GM19452 (cell line): ENCODE measurements around the gene TMOD3.
A peak's percentile ranks its signal among the peaks of the same experiment; 100 is the strongest.

Experiments used
- ATAC-seq: cut with Tn5 transposase; IDR thresholded peaks from one replicate; pipeline ENCODE4 v1.9.1; 2021; ENCODE audit not compliant: unreplicated experiment

TMOD3 gene

GRCh38 chr15:51907136-51907862 lies 77.8 kb downstream of the TMOD3 start:
- no peak for ATAC-seq

- no peak for ATAC-seq
Observed at GRCh38 chr15:51908316-51908715, 78.9 kb downstream of the TMOD3 start.

GRCh38 chr15:51909584-51909983 lies 80.1 kb downstream of the TMOD3 start:
- no peak for ATAC-seq

- no peak for ATAC-seq
Observed at GRCh38 chr15:51912528-51912927, 83.1 kb downstream of the TMOD3 start.

GRCh38 chr15:51917493-51917892 lies 88.0 kb downstream of the TMOD3 start:
- no peak for ATAC-seq

GRCh38 chr15:51924156-51925068 lies 95.0 kb downstream of the TMOD3 start:
- no peak for ATAC-seq

GRCh38 chr15:51926809-51927208 lies 97.4 kb downstream of the TMOD3 start:
- ATAC-seq: no peak

GRCh38 chr15:51931016-51931415 lies 101.6 kb downstream of the TMOD3 start:
- ATAC-seq: no peak

GRCh38 chr15:51931638-51932037 lies 102.2 kb downstream of the TMOD3 start:
- ATAC-seq: no peak

- no peak for ATAC-seq
Observed at GRCh38 chr15:51932161-51932560, 102.7 kb downstream of the TMOD3 start.

GRCh38 chr15:51935466-51936104 lies 106.1 kb downstream of the TMOD3 start:
- peak; percentile 90 for ATAC-seq

GRCh38 chr15:51936105-51936478 lies 106.6 kb downstream of the TMOD3 start:
- ATAC-seq: no peak

- ATAC-seq: no peak
Observed at GRCh38 chr15:51938286-51938685, 108.8 kb downstream of the TMOD3 start.

- no peak for ATAC-seq
Observed at GRCh38 chr15:51939216-51939615, 109.8 kb downstream of the TMOD3 start.

- ATAC-seq: no peak
Observed at GRCh38 chr15:51947124-51947523, 117.7 kb downstream of the TMOD3 start.

- no peak for ATAC-seq
Observed at GRCh38 chr15:51952805-51953204, 123.4 kb downstream of the TMOD3 start.

- no peak for ATAC-seq
Observed at GRCh38 chr15:51955504-51955903, 126.1 kb downstream of the TMOD3 start.
